IPS-18c (cell line): ENCODE data around the gene FIZ1.

ENCODE experiments used
- H3K4me3 ChIP-seq: 2 replicates; pipeline ENCODE4 v1.7.0; 2013; ENCODE audit warnings: low read depth, mild to moderate bottlenecking, low read length, moderate library complexity; ENCODE audit not compliant: insufficient read depth
- H3K9me3 ChIP-seq: one replicate; pipeline ENCODE4 v1.6.1; 2013; ENCODE audit warnings: mild to moderate bottlenecking, low read length, moderate library complexity; ENCODE audit not compliant: control insufficient read depth, insufficient read depth

FIZ1 gene

GRCh38 chr19:55640043-55640576, 40.8 kb upstream of the FIZ1 start:
- Histone ChIP-seq H3K4me3 (peak overlapping the region; percentile 64; the same call in 1 of the 2 replicates), H3K9me3 (peaks cover 9% of the 10 kb centered on the region)

GRCh38 chr19:55638864-55639359, 39.6 kb upstream of the FIZ1 start:
- peaks cover 9% of the 10 kb centered on the region for H3K9me3 ChIP-seq
- H3K4me3 ChIP-seq = no peak overlapping the region

- no peak overlapping the region for H3K4me3 ChIP-seq
- peaks cover 9% of the 10 kb centered on the region for H3K9me3 ChIP-seq
Measured at GRCh38 chr19:55637534-55637933, 38.2 kb upstream of the FIZ1 start.

- H3K9me3 ChIP-seq = peaks cover 9% of the 10 kb centered on the region
- no peak overlapping the region for H3K4me3 ChIP-seq
Measured at GRCh38 chr19:55636723-55637122, 37.4 kb upstream of the FIZ1 start.

GRCh38 chr19:55635856-55636440, 36.6 kb upstream of the FIZ1 start:
- peak overlapping the region; percentile 95 for H3K4me3 ChIP-seq
- peaks cover 9% of the 10 kb centered on the region for H3K9me3 ChIP-seq

- Histone ChIP-seq H3K9me3 (peaks cover 5% of the 10 kb centered on the region), H3K4me3 (peak overlapping the region; percentile 95)
Measured at GRCh38 chr19:55635334-55635717, 36.0 kb upstream of the FIZ1 start.

- H3K4me3 ChIP-seq = no peak overlapping the region
- H3K9me3 ChIP-seq = peaks cover 2% of the 10 kb centered on the region
Measured at GRCh38 chr19:55633861-55634260, 34.5 kb upstream of the FIZ1 start.

- H3K9me3 ChIP-seq = no peaks in the 10 kb centered on the region
- H3K4me3 ChIP-seq = no peak overlapping the region
Measured at GRCh38 chr19:55632463-55632834, 33.1 kb upstream of the FIZ1 start.

GRCh38 chr19:55626350-55626749, 27.0 kb upstream of the FIZ1 start:
- no peak overlapping the region for H3K4me3 ChIP-seq
- H3K9me3 ChIP-seq = no peaks in the 10 kb centered on the region

- Histone ChIP-seq H3K9me3 (no peaks in the 10 kb centered on the region), H3K4me3 (peak overlapping the region; percentile 56; the same call in 1 of the 2 replicates)
Measured at GRCh38 chr19:55625004-55625326, 25.6 kb upstream of the FIZ1 start.

GRCh38 chr19:55624109-55625003, 25.0 kb upstream of the FIZ1 start, which contains the start of gene ZNF784:
TSS of gene ZNF784 (minus strand) at chr19:55624566. CDS start at chr19:55624561, 5 bp downstream.
- H3K9me3 ChIP-seq = no peaks in the 10 kb centered on the region
- H3K4me3 ChIP-seq = peak within 1 kb of the TSS; percentile 56; the same call in 1 of the 2 replicates

GRCh38 chr19:55623561-55623960, 24.2 kb upstream of the FIZ1 start:
- no peaks in the 10 kb centered on the region for H3K9me3 ChIP-seq
- H3K4me3 ChIP-seq = no peak overlapping the region; the same call in 1 of the 2 replicates

- Histone ChIP-seq H3K4me3 (no peak overlapping the region), H3K9me3 (no peaks in the 10 kb centered on the region)
Measured at GRCh38 chr19:55623130-55623529, 23.8 kb upstream of the FIZ1 start.

GRCh38 chr19:55622242-55622969, 23.1 kb upstream of the FIZ1 start:
- H3K9me3 ChIP-seq = peaks cover under 1% of the 10 kb centered on the region
- H3K4me3 ChIP-seq = no peak overlapping the region

- Histone ChIP-seq H3K9me3 (peaks cover 3% of the 10 kb centered on the region), H3K4me3 (no peak overlapping the region)
Measured at GRCh38 chr19:55621673-55622231, 22.4 kb upstream of the FIZ1 start.

GRCh38 chr19:55621205-55621672, 21.9 kb upstream of the FIZ1 start:
- peaks cover 3% of the 10 kb centered on the region for H3K9me3 ChIP-seq
- H3K4me3 ChIP-seq = no peak overlapping the region
